A673 (cell line): Measurements from ENCODE around the gene RPUSD2.

Experiments used
- EZH2 ChIP-seq: fragments of 200-600 bp; sonication (generic); IDR thresholded peaks from 2 replicates; pipeline ENCODE4 v1.6.1; 2017; ENCODE audit warnings: borderline replicate concordance, low read depth, mild to moderate bottlenecking, mixed read lengths, antibody characterized with exemption, low read length; ENCODE audit not compliant: poor library complexity, severe bottlenecking
- TF ChIP-seq, protein P1 (sequence below): fragments of 300-800, 200-600 bp; sonication (generic); conservative IDR thresholded peaks from 2 replicates; pipeline ENCODE4 v1.5.1; 2017; ENCODE audit warnings: low read depth, mild to moderate bottlenecking, antibody characterized with exemption, low read length, moderate library complexity, mixed read lengths

GRCh38 chr15:40525855-40526254, 43.2 kb upstream of the RPUSD2 start:
- TF ChIP-seq, protein P1, sequence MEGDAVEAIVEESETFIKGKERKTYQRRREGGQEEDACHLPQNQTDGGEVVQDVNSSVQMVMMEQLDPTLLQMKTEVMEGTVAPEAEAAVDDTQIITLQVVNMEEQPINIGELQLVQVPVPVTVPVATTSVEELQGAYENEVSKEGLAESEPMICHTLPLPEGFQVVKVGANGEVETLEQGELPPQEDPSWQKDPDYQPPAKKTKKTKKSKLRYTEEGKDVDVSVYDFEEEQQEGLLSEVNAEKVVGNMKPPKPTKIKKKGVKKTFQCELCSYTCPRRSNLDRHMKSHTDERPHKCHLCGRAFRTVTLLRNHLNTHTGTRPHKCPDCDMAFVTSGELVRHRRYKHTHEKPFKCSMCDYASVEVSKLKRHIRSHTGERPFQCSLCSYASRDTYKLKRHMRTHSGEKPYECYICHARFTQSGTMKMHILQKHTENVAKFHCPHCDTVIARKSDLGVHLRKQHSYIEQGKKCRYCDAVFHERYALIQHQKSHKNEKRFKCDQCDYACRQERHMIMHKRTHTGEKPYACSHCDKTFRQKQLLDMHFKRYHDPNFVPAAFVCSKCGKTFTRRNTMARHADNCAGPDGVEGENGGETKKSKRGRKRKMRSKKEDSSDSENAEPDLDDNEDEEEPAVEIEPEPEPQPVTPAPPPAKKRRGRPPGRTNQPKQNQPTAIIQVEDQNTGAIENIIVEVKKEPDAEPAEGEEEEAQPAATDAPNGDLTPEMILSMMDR: no peak
- TF ChIP-seq EZH2: no peak
